ENCODE measurements around the gene FAM78B. TPM values are rescaled to one million over a fixed set of nuclear protein-coding genes. Genes with fewer than 3 reads are reported as not detected.

FAM78B gene
- total RNA-seq, 1 experiment from 2014 or later: 1.1 TPM

DNA sequence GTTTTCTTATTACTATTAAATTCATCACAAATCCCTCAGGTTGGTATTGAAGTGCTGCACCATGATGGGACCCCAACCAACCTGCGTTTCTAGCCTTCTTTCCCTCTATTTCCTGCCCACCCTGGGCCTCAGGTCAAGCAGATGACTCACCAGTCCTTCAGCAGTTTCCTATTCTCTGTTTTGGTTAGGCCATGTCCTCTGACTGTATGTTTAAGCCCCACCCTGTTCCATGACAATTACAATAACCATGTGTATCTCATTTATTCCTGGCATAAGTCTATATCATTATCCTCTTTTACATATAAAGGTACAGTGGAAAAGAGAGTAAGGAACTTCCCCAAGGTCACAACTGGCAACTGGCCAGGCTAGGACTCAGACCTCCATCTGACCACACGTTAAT lies 5.3 kb upstream of the FAM78B start:
- ChIA-PET CTCF (interaction anchor here (0.6 to 2.7 kb wide), 4 partner anchors 11 to 540 kb away, joined by 3 to 13 read pairs (median 4); no protein-coding TSS in a partner anchor), POLR2A (interaction anchor here (0.5 kb wide), 1 partner anchor 680 kb away, joined by 3 read pairs; no protein-coding TSS in a partner anchor)
- Mint-ChIP-seq H3K27ac (ENCODE audit: low read depth, unreplicated experiment) (no peak overlapping the region), H3K9me3 (ENCODE audit: unreplicated experiment) (no peaks in the 10 kb centered on the region), H3K27me3 (ENCODE audit: insufficient read depth, unreplicated experiment) (no peaks in the 10 kb centered on the region), H3K4me1 (ENCODE audit: insufficient read depth, unreplicated experiment) (peaks cover 10% of the 10 kb centered on the region), H3K36me3 (ENCODE audit: insufficient read depth, unreplicated experiment) (no peaks in the 10 kb centered on the region), H3K4me3 (ENCODE audit: unreplicated experiment) (no peak overlapping the region)
- no TSS peak for BruUV-seq (replicated peaks)
- TF ChIP-seq, protein P1, sequence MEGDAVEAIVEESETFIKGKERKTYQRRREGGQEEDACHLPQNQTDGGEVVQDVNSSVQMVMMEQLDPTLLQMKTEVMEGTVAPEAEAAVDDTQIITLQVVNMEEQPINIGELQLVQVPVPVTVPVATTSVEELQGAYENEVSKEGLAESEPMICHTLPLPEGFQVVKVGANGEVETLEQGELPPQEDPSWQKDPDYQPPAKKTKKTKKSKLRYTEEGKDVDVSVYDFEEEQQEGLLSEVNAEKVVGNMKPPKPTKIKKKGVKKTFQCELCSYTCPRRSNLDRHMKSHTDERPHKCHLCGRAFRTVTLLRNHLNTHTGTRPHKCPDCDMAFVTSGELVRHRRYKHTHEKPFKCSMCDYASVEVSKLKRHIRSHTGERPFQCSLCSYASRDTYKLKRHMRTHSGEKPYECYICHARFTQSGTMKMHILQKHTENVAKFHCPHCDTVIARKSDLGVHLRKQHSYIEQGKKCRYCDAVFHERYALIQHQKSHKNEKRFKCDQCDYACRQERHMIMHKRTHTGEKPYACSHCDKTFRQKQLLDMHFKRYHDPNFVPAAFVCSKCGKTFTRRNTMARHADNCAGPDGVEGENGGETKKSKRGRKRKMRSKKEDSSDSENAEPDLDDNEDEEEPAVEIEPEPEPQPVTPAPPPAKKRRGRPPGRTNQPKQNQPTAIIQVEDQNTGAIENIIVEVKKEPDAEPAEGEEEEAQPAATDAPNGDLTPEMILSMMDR (IDR thresholded peaks at IDR 0.05; ENCODE audit: unreplicated experiment): no peak
- intact Hi-C loops (cut with micrococcal nuclease): no loop called here
- peak; percentile 47 for DNase-seq (ENCODE audit: unreplicated experiment)

DNA sequence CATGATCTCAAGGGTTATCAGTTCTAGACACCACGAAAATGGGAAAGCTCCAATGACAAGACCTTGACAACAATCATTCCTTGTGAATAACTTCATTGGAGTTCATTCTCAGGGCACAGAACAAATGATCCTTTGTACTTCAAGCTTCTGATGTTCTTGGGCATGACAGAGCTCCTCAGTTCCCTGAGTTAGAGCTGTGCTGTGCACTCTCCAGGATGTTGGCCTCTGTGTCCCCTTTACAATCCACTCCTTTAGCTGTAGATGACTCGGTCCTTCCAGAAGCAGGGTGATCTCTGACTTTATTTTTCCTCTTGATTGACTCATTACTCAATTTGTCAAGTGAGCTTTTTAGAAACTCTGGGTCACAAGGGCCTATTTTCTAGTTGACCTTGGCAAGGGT lies 3.9 kb upstream of the FAM78B start:
- Mint-ChIP-seq H3K27ac (ENCODE audit: low read depth, unreplicated experiment) (no peak overlapping the region), H3K4me3 (ENCODE audit: unreplicated experiment) (no peak overlapping the region), H3K4me1 (ENCODE audit: insufficient read depth, unreplicated experiment) (peaks cover 12% of the 10 kb centered on the region), H3K36me3 (ENCODE audit: insufficient read depth, unreplicated experiment) (no peaks in the 10 kb centered on the region), H3K27me3 (ENCODE audit: insufficient read depth, unreplicated experiment) (peaks cover 4% of the 10 kb centered on the region), H3K9me3 (ENCODE audit: unreplicated experiment) (no peaks in the 10 kb centered on the region)
- BruUV-seq (replicated peaks): no TSS peak
- ChIA-PET CTCF (interaction anchor here (0.6 to 1.7 kb wide), 10 partner anchors 13 to 944 kb away, joined by 3 to 6 read pairs (median 4); no protein-coding TSS in a partner anchor), POLR2A (no interaction called here)
- DNase-seq (ENCODE audit: unreplicated experiment): no peak
- TF ChIP-seq, protein P1 (IDR thresholded peaks at IDR 0.05; ENCODE audit: unreplicated experiment): no peak
- intact Hi-C loops (cut with micrococcal nuclease): no loop called here

DNA sequence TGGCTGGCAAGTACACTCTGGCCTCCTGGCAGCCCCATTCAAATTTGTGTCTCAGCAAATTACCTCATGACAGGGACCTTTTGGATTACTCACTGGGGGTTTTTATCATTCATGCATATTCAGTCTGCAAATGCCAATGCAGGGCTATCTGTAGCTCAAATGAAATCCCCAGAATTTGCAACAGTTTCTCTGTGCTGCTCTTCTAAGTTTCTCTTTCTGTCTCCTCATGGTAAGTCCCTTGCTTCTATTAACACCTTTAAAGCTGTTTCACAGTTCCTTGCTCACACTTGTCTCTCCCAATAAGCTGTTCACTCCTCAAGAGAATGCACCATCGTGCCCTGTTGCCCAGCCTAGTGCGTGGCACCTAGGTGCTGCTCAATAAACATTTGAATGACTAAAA lies 3.3 kb upstream of the FAM78B start:
- peaks cover 17% of the 10 kb centered on the region for H3K4me1 Mint-ChIP-seq (ENCODE audit: insufficient read depth, unreplicated experiment)
- no peaks in the 10 kb centered on the region for H3K36me3 Mint-ChIP-seq (ENCODE audit: insufficient read depth, unreplicated experiment)
- ChIA-PET POLR2A (no interaction called here), CTCF (interaction anchor here (0.5 to 1.7 kb wide), 9 partner anchors 14 to 943 kb away, joined by 3 to 6 read pairs (median 4); no protein-coding TSS in a partner anchor)
- H3K9me3 Mint-ChIP-seq (ENCODE audit: unreplicated experiment): no peaks in the 10 kb centered on the region
- no peak for DNase-seq (ENCODE audit: unreplicated experiment)
- no peak overlapping the region for H3K27ac Mint-ChIP-seq (ENCODE audit: low read depth, unreplicated experiment)
- intact Hi-C loops (cut with micrococcal nuclease): no loop called here
- peaks cover 10% of the 10 kb centered on the region for H3K27me3 Mint-ChIP-seq (ENCODE audit: insufficient read depth, unreplicated experiment)
- no TSS peak for BruUV-seq (replicated peaks)
- no peak overlapping the region for H3K4me3 Mint-ChIP-seq (ENCODE audit: unreplicated experiment)
- TF ChIP-seq, protein P1 (IDR thresholded peaks at IDR 0.05; ENCODE audit: unreplicated experiment): no peak

DNA sequence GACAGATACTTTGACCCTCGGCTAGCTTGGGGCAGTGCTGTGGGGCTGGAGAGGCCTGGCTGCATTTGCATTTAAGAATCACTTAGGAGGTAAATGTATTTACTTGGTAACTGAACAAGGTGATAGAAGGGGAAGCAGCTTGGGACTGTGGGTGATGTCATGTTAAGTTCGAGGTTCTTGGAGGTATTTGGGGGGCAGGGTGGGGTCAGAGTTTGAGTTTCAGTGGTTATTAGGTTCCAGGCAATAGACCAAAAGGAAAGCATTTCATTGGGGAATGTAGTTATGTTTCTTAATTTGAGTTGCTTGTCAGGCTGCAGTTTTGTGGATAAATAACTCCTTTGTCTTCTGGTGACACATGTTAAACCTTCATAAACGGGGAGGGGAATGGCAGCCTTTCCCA lies 2.4 kb upstream of the FAM78B start:
- ChIA-PET POLR2A (no interaction called here), CTCF (interaction anchor here (0.6 to 0.9 kb wide), 2 partner anchors 13 to 169 kb away, joined by 4 read pairs; no protein-coding TSS in a partner anchor)
- no TSS peak for BruUV-seq (replicated peaks)
- peaks cover 17% of the 10 kb centered on the region for H3K4me1 Mint-ChIP-seq (ENCODE audit: insufficient read depth, unreplicated experiment)
- H3K27me3 Mint-ChIP-seq (ENCODE audit: insufficient read depth, unreplicated experiment): peaks cover 11% of the 10 kb centered on the region
- intact Hi-C loops (cut with micrococcal nuclease): loop anchor here (10.0 kb wide), 1 partner anchor 244 kb away; no protein-coding TSS in a partner anchor
- TF ChIP-seq, protein P1 (IDR thresholded peaks at IDR 0.05; ENCODE audit: unreplicated experiment): no peak
- H3K9me3 Mint-ChIP-seq (ENCODE audit: unreplicated experiment): no peaks in the 10 kb centered on the region
- no peak overlapping the region for H3K27ac Mint-ChIP-seq (ENCODE audit: low read depth, unreplicated experiment)
- no peaks in the 10 kb centered on the region for H3K36me3 Mint-ChIP-seq (ENCODE audit: insufficient read depth, unreplicated experiment)
- no peak for DNase-seq (ENCODE audit: unreplicated experiment)
- no peak overlapping the region for H3K4me3 Mint-ChIP-seq (ENCODE audit: unreplicated experiment)
